ENCODE data around the gene PCDHA1.

GRCh38 chr5:140988100-140988499, 202.2 kb downstream of the PCDHA1 start:
- no peak for TF ChIP-seq CTCF (IDR thresholded peaks at IDR 0.05)
- TF ChIP-seq POLR2A (IDR thresholded peaks at IDR 0.05): no peak

Data from adrenal gland (tissue), 5 donors.